Stimulated activated CD4-positive, alpha-beta T cell treated with anti-CD3 and anti-CD28 coated beads, Interleukin-1b, Interleukin-23, amount 100 ng/mL, for 48 hours (primary cell): ENCODE measurements around the gene KLHL11.
"Not testable (repeated sequence)": the region's sequence is repeated elsewhere in the genome, so short reads cannot be mapped to it uniquely, and the experiment has no call there.

Experiments used
- DNase-seq: peaks from one replicate; pipeline ENCODE4 v3.0.0-alpha.2; 2020

The KLHL11 gene

DNA sequence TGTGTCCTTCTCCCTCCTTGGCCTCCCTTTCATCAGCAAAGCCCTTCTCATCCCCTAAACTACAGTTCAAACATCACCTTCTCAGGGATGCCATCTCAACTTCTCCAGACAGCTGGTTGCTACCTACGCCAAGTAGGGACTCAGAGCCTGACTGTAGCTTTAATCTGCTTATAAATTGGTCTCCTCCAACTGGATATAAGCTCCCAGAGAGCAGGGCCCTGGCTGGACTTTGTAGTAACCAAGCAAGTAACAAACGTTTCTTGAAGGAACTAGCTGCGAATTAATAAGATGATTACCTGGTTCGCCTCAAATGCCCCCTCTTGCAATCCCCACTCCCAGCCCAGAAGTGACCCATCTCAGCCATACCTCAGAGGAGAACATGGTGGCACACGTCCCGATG is 17.5 kb upstream of the KLHL11 start:
- DNase-seq: no peak

- no peak for DNase-seq
These were observed 14.9 kb upstream of the KLHL11 start for GRCh38 chr17:41880130-41880529.

DNA sequence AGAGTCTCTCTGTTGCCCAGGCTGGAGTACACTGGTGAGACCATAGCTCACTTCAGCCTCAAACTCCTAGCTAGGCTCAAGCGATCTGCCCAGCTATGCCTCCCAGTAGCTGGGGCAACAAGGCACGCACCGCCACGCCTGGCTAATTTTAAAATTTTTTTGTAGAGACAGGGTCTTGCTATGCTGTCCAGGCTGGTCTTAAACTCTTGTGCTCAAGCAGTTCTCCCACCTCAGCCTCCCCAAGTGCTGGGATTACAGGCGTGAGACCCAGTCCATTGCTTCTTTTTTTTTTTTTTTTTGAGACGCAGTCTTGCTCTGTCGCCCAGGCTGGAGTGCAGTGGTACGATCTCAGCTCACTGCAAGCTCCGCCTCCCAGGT is 9.1 kb upstream of the KLHL11 start:
- not testable (repeated sequence) for DNase-seq

DNA sequence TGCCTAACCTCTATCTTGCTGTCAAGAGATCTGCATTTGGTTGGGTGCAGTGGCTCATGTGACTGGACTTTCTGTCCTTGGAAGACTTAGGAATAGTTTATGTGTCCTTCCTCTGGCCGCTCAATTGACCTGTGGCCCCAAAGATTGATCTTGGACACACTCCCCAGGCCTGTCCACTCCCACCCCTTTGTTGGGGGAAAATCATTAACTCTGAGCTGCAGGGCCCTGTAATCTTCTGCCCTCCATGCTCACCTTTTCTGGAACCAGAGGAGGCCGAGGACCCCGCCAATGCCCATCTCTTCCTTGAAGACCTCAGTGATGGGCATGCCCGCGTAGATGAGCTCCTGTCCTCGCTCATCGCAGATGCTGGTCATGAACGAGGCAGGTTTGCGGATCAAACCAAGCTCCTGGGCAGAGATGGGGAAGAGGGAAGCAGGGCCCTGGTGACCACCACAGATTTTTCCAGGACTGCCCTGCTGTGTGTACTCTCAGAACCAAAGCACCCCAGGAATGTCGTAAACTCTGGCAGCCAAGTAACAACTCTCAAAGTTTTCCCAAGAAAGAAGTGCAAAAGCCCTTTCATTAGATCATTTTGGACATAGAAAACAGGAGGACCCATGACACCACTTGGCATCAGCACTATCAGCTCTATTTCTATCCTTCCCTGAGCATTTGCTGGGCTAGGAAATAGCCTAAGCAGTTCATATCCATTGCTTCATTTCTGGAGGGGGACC is 8.5 kb upstream of the KLHL11 start:
- no peak for DNase-seq

DNA sequence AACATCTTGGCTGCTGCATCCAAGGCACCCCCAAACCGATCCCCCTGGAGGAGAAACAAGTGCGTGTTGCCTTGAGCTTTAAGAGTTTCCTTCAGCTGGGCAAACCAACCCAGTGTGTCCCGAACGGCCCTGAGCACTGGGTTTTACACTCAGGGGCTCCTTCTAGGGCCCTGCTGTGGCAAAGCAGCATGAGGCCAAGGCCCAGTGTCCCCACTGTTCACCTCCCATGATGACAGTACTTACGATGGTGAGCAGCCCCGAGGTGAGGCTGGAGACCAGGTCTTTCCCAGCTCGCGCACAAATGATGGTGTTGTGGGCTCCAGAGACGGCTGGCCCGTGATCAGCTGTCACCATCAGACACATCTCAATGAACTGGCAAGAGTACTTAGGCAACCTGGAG is 6.6 kb upstream of the KLHL11 start:
- DNase-seq: no peak

DNA sequence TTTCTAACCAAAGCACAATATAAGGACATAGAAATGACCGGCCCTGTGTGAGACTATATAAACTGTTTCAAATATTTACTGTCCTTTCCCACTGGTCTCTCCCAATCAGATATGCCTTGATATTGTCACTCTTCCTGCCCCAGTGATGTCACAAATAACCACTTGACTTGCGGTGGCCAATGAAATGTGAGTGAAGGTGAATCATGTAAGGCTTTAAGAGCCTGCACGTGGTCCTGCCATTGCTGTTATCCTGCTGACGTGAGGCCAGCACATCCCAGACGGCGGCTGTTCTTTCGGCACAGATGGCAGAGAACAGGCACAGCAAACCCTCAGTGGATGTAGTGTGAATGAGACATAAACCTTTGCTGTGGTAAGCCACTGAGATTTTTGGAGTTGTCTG is 5.4 kb upstream of the KLHL11 start:
- no peak for DNase-seq

DNA sequence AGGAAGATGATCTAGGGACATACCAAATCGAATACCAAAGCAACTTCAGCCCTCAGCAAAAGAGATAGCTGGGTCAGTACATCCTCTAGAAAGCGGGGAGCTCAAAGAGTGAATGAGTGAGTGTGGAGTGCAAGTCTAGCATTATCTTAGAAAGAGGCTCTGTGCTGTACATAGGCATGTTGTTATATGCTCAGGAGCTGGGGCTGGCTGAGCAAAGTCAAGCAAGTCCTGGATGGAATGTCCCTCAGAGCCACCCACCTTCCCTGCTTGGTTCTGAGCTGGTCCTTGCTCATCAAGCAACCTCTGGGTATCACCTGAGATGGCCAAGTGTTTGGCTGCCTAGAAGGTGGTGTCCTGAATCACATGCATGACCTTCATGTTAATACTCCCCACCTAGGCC is 4.9 kb upstream of the KLHL11 start:
- DNase-seq: no peak

- no peak for DNase-seq
These were observed 4.2 kb upstream of the KLHL11 start for GRCh38 chr17:41869426-41869825.

- DNase-seq: no peak
These were observed 3.3 kb upstream of the KLHL11 start for GRCh38 chr17:41868568-41868967.

GRCh38 chr17:41865596-41865893 is 322 bp upstream of the KLHL11 start:
- DNase-seq: no peak

DNA sequence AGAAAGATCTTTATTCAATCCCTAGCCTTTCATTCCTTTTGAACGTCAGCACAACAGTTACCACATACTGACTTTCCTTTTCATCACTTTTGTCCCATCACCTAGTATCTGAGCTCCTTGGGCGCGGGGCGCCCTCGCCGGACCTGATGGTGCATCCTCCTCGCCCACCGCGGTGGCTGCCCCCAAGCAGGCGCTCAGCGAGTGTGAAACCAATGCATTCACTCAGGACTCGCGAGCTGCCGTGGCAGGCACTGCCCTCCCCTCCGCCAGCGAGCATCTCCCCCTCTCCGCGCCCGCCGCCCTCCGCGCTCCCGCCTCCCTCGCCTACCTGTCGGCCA is 756 bp downstream of the KLHL11 start:
- no peak for DNase-seq

DNA sequence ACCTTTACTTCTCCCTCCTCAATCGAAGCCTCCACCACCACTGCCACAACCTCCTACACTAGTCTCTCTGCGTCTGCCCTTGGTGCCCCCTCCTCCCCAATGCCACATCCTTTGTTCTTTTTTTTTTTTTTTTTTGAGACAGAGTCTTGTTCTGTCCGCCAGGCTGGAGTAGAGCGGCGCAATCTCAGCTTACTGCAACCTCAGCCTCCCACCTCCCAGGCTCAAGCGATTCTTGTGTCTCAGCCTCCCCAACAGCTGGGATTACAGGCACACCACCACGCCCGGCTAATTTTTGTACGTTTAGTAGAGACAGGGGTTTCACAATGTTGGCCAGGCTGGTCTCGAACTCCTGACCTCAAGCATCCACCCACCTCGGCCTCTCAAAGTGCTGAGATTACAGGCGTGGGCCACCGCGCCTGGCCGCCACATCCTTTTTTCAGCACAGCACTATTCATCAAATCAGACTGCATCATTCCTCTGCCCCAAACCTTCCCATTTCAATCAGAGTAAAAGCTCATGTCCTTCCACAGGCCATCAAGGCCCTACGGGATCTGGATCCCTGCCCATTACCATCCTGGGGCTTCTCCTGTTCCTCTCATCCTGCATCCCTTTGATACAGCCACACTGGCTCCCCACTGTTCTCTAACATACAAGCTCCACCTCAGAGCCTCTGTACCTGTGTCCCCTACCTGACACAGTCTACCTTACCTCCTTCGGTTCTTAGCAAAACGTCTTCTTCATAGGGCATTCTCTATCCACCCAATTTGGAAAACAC is 2.0 kb downstream of the KLHL11 start:
- peak; percentile 31 for DNase-seq

DNA sequence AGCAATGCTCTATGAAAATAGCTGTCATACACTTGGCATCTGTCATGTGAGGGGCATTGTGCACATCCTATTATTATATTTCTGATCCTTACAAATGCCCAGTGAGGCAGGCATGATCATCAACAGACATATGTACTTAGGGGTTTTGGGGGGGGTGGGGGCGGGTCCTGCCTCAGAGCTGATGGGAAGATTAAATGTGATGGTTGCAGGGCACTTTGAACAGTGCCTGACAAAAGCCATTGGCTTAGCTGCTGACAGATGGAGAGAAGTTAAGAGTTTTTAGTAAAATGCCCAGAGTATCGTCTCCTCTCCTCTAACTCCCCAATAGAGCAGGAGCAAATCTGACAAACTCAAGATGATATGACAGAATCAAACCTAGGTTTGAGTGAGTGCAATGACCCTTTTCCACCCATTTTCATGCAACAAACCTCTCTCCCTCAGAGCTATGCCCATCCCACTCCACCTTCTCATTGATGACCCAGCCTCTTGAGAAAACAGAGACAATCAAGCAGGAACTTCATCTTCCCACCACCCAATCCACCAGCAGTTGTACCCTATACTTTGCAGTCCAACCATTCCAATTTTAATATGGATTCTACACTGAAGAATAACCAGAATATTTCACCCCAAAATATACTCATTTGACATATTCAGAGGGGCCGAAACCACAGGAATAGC is 4.8 kb downstream of the KLHL11 start:
- DNase-seq: no peak

- DNase-seq: not testable (repeated sequence)
These were observed 13.8 kb downstream of the KLHL11 start for GRCh38 chr17:41851382-41851781.

- DNase-seq: no peak
These were observed 15.8 kb downstream of the KLHL11 start for GRCh38 chr17:41849251-41849990.

DNA sequence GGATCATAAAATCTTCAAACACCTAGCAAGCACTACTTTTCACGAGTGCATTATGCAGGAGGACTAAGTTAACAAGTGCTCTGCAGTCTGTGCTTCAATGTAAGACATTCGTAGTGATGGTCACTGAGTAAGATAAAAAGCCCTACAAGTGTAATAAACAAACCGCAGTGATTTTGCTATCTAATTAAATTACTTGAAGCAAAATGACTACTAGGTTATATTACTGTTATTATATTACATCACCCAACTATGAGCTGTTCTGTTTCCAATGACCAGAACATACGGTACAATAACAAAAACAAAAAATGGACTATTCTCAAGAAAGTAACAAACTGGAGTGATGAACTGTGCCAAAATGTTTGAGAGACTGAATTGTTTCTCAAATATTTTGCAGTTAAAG is 16.4 kb downstream of the KLHL11 start:
- DNase-seq: no peak

- no peak for DNase-seq
These were observed 20.3 kb downstream of the KLHL11 start for GRCh38 chr17:41844971-41845370.

DNA sequence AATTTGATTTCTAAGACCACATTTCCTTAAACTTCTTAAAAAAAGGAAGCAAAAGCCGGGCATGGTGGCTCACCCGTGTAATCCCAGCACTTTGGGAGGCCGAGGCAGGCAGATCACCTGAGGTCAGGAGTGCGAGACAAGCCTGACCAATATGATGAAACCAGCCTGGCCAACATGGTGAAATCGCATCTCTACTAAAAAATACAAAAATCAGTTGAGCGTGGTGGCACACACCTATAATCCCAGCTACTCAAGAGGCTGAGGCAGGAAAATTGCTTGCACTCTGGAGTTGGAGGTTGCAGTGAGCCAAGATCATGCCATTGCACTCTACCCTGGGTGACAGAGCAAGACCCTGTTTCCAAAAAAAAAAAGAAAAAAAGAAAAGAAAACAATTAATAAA is 24.4 kb downstream of the KLHL11 start:
- not testable (repeated sequence) for DNase-seq

DNA sequence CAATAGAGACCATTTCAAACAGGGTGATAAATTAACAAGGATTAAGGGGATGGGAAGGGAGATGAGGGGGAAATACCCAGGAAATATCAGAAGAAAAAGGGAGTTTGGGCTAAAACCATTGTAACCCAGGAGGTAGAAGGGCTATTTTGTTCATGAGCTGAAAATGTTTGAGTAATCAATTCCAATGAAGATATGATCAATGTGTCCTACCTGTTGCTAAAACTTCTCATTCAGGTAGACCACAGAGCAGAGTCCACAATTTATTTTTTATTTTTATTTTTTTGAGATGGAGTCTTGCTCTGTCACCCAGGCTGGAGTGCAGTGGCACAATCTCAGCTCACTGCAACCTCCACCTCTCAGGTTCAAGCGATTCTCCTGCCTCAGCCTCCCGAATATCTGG is 25.8 kb downstream of the KLHL11 start:
- DNase-seq: not testable (repeated sequence)

- DNase-seq: no peak
These were observed 27.3 kb downstream of the KLHL11 start, which contains the start of gene KLHL10 for GRCh38 chr17:41837761-41838538. Gene KLHL10, plus strand, starts transcription at chr17:41837825. Its CDS starts 108 bp downstream, at chr17:41837933.

GRCh38 chr17:41836550-41837196 is 28.6 kb downstream of the KLHL11 start:
- DNase-seq: no peak
